HG03135 (cell line): ENCODE results near the gene PLEKHA1.

Experiments
- ATAC-seq: cut with Tn5 transposase; IDR thresholded peaks from one replicate; pipeline ENCODE4 v1.9.1; 2021; ENCODE audit warnings: mild to moderate bottlenecking, moderate library complexity; ENCODE audit not compliant: unreplicated experiment

Gene PLEKHA1

DNA sequence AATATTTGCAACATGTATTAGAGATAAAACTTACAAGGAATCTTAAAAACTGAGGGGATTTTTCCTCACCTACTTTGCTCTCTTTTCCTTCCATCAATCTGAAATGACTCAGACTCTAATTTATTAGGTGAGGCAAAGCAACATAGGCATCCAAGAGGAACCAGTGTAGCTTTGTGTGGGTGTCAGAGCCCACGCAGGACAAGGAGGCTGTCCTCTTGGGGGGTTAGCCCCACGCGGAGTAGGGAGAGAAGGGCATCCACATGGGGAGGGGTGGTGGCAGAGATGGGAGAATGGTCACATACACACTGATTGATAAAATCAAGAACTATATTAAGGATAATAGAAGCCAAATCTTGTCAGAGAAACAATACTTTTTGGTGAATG, 46.1 kb downstream of the PLEKHA1 start:
- no peak for ATAC-seq

DNA sequence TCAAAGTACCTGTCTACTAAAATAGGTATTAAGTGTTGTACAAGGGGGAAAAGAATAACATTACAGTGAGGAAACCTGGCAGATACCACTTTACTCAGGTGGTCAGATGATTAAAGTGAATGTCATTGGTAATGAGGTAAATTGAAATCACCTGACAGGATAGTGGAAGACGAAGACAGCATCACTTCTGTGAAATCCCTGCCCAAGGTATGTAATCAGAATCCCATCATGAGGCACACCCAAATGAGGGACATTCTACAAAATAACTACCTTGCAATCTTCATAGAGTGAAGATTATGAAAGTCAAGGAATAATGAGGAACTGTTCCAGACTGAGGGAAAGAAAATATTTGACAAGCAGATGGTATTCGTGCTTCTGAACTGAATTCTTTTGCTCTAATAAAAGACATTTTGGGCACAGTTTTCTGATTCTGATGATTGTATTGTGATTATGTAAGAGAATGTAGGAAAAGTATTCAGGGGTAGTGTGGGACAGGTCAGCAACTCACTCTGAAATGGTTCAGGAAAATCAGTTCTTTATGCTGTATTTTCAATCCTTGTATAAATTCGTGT, 46.6 kb downstream of the PLEKHA1 start:
- ATAC-seq, result no peak

DNA sequence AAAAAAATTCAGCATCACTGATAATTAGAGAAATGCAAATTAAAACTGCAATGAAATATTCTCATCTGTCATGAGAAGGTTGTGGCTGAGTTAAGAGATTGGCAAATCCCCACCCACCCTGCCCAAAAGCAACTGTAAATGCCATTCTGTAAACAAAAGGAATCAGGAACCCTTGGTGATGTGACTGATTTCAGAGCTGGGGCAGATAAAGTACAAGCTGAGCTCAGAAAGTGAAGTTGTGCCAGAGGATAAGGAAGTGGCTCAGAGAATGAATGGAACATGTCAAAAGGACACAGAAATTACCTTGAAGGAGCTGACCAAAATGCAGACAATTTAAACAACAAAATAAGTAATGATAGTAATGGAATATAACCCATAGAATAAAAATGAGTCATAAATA, 47.2 kb downstream of the PLEKHA1 start:
- no peak for ATAC-seq

- no peak for ATAC-seq
These were observed 47.9 kb downstream of the PLEKHA1 start for GRCh38 chr10:122422266-122422989.

DNA sequence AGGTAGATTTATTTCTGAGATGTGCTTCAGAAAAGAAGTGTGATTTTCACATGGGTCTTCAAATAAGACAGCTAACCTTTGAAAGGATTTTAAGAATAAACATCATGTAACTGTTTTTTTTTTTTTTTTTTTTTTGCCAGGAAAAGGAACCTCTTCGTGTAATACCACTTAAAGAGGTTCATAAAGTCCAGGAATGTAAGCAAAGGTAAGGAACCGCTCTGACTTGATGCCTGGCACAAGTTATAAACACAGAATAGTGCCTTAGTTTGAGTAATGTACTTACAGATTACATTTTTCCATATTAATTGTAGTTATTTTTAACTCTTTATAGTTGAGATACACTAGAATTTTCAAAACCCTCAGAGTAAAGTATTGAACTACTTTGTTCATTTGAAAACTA, 49.6 kb downstream of the PLEKHA1 start:
- ATAC-seq, result no peak

- ATAC-seq, result no peak
These were observed 52.3 kb downstream of the PLEKHA1 start for GRCh38 chr10:122426829-122427228.

DNA sequence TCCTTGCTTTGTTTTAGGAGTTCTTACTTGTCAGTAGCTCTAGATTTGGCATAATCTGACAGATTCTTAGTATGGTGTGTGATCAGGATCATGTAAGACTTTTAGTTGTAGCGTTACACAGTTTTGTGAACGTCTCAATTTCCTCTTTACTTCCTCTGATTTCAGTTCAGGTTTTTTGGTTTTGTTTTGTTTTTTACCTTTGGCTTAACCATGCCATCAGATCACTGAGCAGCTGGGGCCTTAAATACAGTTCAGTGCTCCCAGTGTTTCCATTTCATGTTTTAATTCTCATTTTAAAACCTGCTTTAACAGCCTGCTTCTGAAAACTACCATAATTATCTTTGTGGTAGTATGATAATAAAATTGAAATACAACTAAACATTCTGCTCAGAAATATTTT, 52.8 kb downstream of the PLEKHA1 start:
- ATAC-seq, result no peak

GRCh38 chr10:122435212-122435827, 60.8 kb downstream of the PLEKHA1 start:
- no peak for ATAC-seq

DNA sequence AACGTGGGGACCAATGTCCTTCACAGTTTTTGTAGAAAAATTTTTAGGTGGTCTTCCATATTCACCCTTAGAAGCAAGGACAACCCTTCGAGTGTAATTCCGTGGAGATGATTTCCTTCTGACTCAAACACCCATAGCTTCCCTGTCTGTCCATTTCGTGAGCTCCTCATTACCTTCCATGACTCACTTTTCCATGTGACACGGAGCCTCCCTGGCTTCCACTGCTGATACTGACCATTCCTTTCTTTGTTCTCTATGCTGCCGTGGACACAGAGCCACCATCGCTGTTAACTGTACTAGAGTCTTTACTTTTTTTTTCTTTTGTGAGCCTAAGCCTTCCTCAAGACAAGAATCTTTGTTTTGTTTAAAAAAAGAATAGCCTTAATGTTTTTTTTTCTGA, 67.5 kb downstream of the PLEKHA1 start:
- no peak for ATAC-seq

GRCh38 chr10:122445469-122445868, 71.0 kb downstream of the PLEKHA1 start:
- no peak for ATAC-seq

DNA sequence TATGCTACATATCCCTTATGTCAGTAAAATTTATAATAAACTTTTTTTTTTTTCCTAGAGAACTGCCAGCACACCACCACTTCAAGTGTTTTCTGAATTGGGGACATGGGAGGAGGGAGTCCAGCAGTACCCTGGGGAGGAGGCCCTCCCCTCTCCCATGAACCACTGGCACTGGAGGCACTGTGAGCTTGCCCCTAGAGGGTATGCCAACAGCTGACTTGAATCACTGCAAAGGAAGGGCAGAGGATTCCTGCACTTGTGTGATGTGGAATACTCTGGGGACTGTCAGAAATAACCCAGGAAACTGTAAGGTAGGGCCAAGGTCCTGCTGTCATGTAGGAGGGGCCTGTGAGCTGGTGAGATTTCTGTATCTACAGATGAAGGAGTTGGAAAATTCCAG, 71.4 kb downstream of the PLEKHA1 start:
- ATAC-seq, result no peak

GRCh38 chr10:122446668-122447423, 72.3 kb downstream of the PLEKHA1 start:
- ATAC-seq, result no peak

DNA sequence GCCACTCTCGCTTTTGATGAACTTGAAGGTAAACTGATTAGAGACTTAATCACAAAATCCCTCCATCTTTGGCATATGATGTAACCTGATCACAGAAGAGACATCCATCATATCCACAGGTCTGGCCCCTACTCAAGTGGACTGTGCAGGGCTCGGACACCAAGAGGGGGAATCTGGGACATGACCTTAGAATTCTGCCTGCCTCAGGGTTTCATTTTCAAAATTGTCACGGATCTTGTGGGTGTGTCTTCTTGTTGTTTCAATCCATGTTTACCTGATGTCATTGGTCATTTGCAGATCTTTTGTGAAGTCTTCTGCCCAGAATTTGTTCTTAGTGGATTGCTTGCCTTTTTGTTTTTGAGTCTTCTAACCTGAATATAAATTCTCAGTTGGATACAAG, 74.1 kb downstream of the PLEKHA1 start:
- no peak for ATAC-seq

GRCh38 chr10:122449153-122449552, 74.6 kb downstream of the PLEKHA1 start:
- ATAC-seq, result no peak

- ATAC-seq, result no peak
These were observed 76.0 kb downstream of the PLEKHA1 start for GRCh38 chr10:122450353-122450990.

DNA sequence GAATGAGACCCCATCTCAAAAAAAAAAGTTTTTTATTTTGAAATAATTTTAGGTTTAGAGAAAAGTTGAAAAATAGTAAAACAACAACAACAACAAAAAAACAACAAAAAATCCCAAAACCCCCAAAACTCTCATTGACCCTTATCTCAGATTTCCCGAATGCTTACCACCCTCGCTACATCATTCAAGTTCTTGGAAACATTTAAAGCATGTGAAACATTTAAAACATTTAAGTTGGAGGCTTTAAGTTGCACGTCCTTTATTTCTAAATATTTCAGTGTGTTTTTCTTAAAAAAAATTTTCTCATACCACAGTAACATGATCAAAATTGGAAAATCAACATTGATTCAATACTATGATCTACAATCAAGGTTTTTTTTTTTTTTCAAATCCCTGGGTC, 79.6 kb downstream of the PLEKHA1 start:
- ATAC-seq, result no peak

DNA sequence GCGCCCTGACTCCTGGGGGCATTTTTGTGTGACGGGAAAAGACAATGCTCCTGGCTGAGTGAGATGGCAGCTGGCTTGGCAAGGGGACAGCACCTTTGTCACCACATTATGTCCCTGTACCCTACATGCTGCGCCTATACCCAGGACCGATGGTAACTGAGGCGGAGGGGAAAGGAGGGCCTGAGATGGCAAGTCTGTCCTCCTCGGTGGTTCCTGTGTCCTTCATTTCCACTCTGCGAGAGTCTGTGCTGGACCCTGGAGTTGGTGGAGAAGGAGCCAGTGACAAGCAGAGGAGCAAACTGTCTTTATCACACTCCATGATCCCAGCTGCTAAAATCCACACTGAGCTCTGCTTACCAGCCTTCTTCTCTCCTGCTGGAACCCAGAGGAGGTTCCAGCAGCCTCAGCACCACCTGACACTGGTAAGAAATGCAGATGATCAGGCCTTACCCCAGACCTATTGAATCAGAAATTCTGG, 80.1 kb downstream of the PLEKHA1 start, which contains the start of gene ARMS2:
Gene ARMS2 (plus strand): TSS at position 51 of the 478 bp plus-strand sequence. CDS start 75 bp downstream, at position 126.
- ATAC-seq, result no peak

DNA sequence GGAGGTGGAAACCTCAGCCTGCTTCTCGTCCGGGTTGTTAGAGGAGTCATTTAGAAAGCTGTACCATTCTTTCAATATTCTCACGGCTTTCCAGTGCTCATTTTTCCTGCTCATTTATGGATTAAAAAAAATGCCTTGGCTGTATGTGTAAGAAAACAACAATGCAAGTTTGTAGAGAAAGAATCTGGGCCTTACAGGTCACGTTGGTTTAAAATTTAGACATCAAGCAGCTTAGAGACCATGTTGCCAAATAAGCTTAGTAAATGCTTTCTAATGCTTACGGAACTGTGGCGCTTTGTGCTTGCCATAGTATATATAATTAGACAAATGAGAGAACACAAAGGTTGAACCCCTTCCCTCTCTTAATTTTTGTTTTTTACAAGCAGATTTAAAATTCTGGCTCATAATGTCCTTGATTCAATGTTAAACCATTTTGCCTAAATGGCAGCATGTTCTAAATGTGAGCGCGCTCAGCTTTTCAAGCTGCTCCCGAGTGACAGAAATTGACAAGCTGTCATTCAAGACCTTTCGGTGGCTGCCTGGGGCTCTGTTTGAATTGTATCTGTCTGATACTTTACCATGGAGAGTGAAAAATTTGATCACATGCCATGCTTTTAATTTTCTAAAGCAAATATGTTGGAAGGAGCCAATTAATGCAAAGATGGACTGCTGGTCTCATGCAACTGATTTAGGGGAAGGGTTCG, 81.0 kb downstream of the PLEKHA1 start:
- no peak for ATAC-seq

GRCh38 chr10:122457934-122458333, 83.4 kb downstream of the PLEKHA1 start:
- ATAC-seq, result no peak

DNA sequence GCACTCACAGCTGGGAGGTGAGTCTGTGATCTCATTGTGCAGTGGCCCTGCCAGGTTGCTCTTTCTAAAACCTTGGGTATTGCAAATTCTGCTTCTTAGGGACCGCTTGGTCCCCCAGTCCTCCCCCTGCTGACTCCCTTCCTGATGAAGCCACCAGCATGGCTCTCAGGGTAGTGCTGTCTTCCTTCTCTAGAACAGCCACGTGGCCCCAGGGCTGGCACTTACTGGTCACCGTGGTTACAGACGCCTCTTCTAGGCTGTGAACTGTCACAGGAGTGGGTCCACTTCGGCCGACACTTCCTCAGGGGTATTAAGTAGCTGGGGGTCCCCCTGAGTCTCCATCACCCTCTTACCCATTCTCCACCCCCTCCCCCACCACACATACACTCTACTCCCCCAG, 84.2 kb downstream of the PLEKHA1 start:
- no peak for ATAC-seq
